ENCODE results near the gene C10orf71. TPM values are rescaled to one million over a fixed set of nuclear protein-coding genes. Genes with fewer than 3 reads are reported as not detected.

C10orf71 gene
- total RNA-seq, 1 donor from 2014 or later, result not detected

DNA sequence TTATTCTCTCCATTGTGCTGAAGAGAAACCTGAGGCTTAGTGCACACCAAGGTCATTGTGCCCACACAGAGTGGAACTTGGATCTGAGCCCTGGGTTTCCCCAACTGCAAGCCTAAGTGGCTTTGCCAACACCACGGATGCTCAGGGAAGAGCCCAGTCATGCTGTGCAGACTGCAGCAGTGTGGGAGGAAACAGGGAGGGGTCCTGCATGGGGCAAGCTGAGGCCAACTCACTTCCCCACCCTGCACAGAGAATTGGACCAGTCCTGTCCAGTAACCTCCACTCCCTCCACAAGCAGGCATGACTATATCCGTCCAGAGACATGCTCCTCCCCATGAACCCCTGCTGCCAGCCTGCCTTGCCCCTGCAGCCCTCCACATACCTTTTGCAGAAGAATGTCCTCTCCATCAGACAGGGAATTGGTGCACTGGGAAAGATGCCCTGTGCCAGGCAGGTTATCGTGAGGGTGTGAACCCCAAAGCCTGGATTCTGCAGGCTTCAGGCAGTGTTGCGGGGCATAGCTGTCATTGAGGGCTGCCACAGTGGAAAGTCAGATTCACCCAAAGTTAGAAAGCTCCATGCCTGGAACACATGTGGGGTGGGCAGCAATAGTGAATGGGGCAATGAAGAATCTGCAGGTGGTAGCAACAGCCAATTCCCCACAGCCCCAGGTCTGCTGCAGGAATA lies 52.0 kb downstream of the C10orf71 start:
- Histone ChIP-seq H3K27ac (ENCODE audit: low read depth, low read length) (no peak overlapping the region), H3K9ac (ENCODE audit: low read length) (no peak overlapping the region), H3K4me3 (ENCODE audit: insufficient read depth, low read depth, low read length) (no peak overlapping the region), H3K4me2 (ENCODE audit: low read length) (no peak overlapping the region), H3K27me3 (ENCODE audit: insufficient read depth, low read length) (no peaks in the 10 kb centered on the region), H3K9me3 (ENCODE audit: insufficient read depth, low read depth, low read length) (no peaks in the 10 kb centered on the region), H3K36me3 (ENCODE audit: insufficient read depth, low read length) (no peaks in the 10 kb centered on the region), H3K4me1 (ENCODE audit: insufficient read depth, low read length) (no peaks in the 10 kb centered on the region), H4K20me1 (ENCODE audit: insufficient read depth, low read length) (no peaks in the 10 kb centered on the region), H3K79me2 (ENCODE audit: insufficient read depth, low read length) (no peaks in the 10 kb centered on the region), H2AFZ (ENCODE audit: low read depth, low read length) (no peak overlapping the region)
- Mint-ChIP-seq H3K9me3 (ENCODE audit: unreplicated experiment) (no peaks in the 10 kb centered on the region), H3K27ac (ENCODE audit: unreplicated experiment) (no peak overlapping the region), H3K4me3 (ENCODE audit: unreplicated experiment) (no peak overlapping the region), H3K36me3 (ENCODE audit: low read depth, unreplicated experiment) (no peaks in the 10 kb centered on the region), H3K4me1 (ENCODE audit: low read depth, unreplicated experiment) (no peaks in the 10 kb centered on the region), H3K27me3 (ENCODE audit: low read depth, unreplicated experiment) (peaks cover 16% of the 10 kb centered on the region)
- TF ChIP-seq, protein P1, sequence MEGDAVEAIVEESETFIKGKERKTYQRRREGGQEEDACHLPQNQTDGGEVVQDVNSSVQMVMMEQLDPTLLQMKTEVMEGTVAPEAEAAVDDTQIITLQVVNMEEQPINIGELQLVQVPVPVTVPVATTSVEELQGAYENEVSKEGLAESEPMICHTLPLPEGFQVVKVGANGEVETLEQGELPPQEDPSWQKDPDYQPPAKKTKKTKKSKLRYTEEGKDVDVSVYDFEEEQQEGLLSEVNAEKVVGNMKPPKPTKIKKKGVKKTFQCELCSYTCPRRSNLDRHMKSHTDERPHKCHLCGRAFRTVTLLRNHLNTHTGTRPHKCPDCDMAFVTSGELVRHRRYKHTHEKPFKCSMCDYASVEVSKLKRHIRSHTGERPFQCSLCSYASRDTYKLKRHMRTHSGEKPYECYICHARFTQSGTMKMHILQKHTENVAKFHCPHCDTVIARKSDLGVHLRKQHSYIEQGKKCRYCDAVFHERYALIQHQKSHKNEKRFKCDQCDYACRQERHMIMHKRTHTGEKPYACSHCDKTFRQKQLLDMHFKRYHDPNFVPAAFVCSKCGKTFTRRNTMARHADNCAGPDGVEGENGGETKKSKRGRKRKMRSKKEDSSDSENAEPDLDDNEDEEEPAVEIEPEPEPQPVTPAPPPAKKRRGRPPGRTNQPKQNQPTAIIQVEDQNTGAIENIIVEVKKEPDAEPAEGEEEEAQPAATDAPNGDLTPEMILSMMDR (IDR thresholded peaks at IDR 0.05; ENCODE audit: insufficient read depth, low read depth, low read length), result no peak
- TF ChIP-seq EZH2 (IDR thresholded peaks at IDR 0.05; ENCODE audit: insufficient read depth, low read length), result no peak
- FAIRE-seq (no peak), DNase-seq (ENCODE audit: low read depth) (no peak)

DNA sequence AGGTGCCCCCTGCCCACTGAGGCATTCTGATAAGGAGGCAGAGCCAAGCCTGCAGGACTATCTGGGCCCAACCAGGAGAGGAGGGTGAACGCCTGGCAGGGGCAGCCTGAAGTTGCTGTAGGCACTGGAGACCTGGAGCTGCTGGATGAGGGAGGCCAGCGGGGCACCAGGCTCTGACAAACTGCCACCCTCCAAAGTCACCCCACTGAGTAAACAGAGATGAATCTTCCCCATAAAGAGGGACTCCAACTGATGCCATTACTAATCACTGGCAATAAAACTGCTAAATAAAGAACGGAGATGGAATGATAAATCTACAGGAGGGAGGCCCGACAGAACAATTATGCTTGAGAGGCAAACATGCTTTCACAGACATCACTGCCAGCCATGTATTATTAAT lies 52.7 kb downstream of the C10orf71 start:
- Mint-ChIP-seq H3K36me3 (ENCODE audit: low read depth, unreplicated experiment) (no peaks in the 10 kb centered on the region), H3K27me3 (ENCODE audit: low read depth, unreplicated experiment) (peaks cover 17% of the 10 kb centered on the region), H3K4me3 (ENCODE audit: unreplicated experiment) (no peak overlapping the region), H3K27ac (ENCODE audit: unreplicated experiment) (no peak overlapping the region), H3K9me3 (ENCODE audit: unreplicated experiment) (no peaks in the 10 kb centered on the region), H3K4me1 (ENCODE audit: low read depth, unreplicated experiment) (no peaks in the 10 kb centered on the region)
- Histone ChIP-seq H3K27me3 (ENCODE audit: insufficient read depth, low read length) (no peaks in the 10 kb centered on the region), H3K79me2 (ENCODE audit: insufficient read depth, low read length) (no peaks in the 10 kb centered on the region), H3K27ac (ENCODE audit: low read depth, low read length) (no peak overlapping the region), H3K9ac (ENCODE audit: low read length) (no peak overlapping the region), H3K36me3 (ENCODE audit: insufficient read depth, low read length) (no peaks in the 10 kb centered on the region), H3K4me2 (ENCODE audit: low read length) (no peak overlapping the region), H2AFZ (ENCODE audit: low read depth, low read length) (no peak overlapping the region), H3K9me3 (ENCODE audit: insufficient read depth, low read depth, low read length) (no peaks in the 10 kb centered on the region), H4K20me1 (ENCODE audit: insufficient read depth, low read length) (no peaks in the 10 kb centered on the region), H3K4me1 (ENCODE audit: insufficient read depth, low read length) (no peaks in the 10 kb centered on the region), H3K4me3 (ENCODE audit: insufficient read depth, low read depth, low read length) (no peak overlapping the region)
- DNase-seq (ENCODE audit: low read depth) (no peak), FAIRE-seq (no peak)
- TF ChIP-seq, protein P1 (IDR thresholded peaks at IDR 0.05; ENCODE audit: insufficient read depth, low read depth, low read length), result no peak
- TF ChIP-seq EZH2 (IDR thresholded peaks at IDR 0.05; ENCODE audit: insufficient read depth, low read length), result no peak

DNA sequence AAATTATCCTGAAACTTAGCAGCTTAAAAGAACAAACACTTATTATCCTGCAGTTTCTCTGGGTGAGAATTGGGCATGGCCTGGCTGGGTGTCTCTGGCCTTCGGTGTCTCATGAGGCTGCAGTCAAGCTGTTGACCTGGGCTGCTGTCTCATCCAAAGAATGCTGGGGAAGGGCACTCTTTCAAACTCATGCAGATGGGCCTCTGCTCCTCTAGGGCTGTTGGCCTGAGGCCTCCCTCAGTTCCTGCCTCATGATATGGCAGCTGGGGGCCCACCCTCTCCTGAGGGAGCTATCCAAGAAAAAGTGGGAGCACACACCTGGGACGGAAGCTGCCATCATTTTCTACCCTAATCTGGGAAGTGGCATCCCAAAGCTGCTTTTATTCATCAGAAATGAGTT lies 53.4 kb downstream of the C10orf71 start:
- no peak overlapping the region for H3K27ac ChIP-seq (ENCODE audit: low read depth, low read length)
- no peak overlapping the region for H3K4me3 Mint-ChIP-seq (ENCODE audit: unreplicated experiment)
- H3K4me2 ChIP-seq (ENCODE audit: low read length), result no peak overlapping the region
- H3K9me3 ChIP-seq (ENCODE audit: insufficient read depth, low read depth, low read length), result no peaks in the 10 kb centered on the region
- no peaks in the 10 kb centered on the region for H3K4me1 Mint-ChIP-seq (ENCODE audit: low read depth, unreplicated experiment)
- H3K27me3 ChIP-seq (ENCODE audit: insufficient read depth, low read length), result no peaks in the 10 kb centered on the region
- H4K20me1 ChIP-seq (ENCODE audit: insufficient read depth, low read length), result no peaks in the 10 kb centered on the region
- TF ChIP-seq EZH2 (IDR thresholded peaks at IDR 0.05; ENCODE audit: insufficient read depth, low read length), result no peak
- TF ChIP-seq, protein P1 (IDR thresholded peaks at IDR 0.05; ENCODE audit: insufficient read depth, low read depth, low read length), result no peak
- H3K9ac ChIP-seq (ENCODE audit: low read length), result no peak overlapping the region
- no peak for FAIRE-seq
- H2AFZ ChIP-seq (ENCODE audit: low read depth, low read length), result no peak overlapping the region
- H3K9me3 Mint-ChIP-seq (ENCODE audit: unreplicated experiment), result no peaks in the 10 kb centered on the region
- no peaks in the 10 kb centered on the region for H3K79me2 ChIP-seq (ENCODE audit: insufficient read depth, low read length)
- no peak overlapping the region for H3K27ac Mint-ChIP-seq (ENCODE audit: unreplicated experiment)
- H3K4me1 ChIP-seq (ENCODE audit: insufficient read depth, low read length), result no peaks in the 10 kb centered on the region
- H3K4me3 ChIP-seq (ENCODE audit: insufficient read depth, low read depth, low read length), result no peak overlapping the region
- no peaks in the 10 kb centered on the region for H3K36me3 Mint-ChIP-seq (ENCODE audit: low read depth, unreplicated experiment)
- peaks cover 15% of the 10 kb centered on the region for H3K27me3 Mint-ChIP-seq (ENCODE audit: low read depth, unreplicated experiment)
- no peaks in the 10 kb centered on the region for H3K36me3 ChIP-seq (ENCODE audit: insufficient read depth, low read length)
- DNase-seq (ENCODE audit: low read depth), result no peak

Data from astrocyte (in vitro differentiated cells and primary cell).